Loucy (cell line): ENCODE measurements around the gene KRTAP10-1.

Experiments
- EZH2phosphoT487 ChIP-seq: fragments of 200-600 bp; IDR thresholded peaks from 2 replicates; pipeline ENCODE4 v1.6.1; 2018; ENCODE audit warnings: antibody characterized with exemption, mild to moderate bottlenecking, moderate library complexity, borderline replicate concordance
- TF ChIP-seq, protein P1 (sequence below): fragments of 200-600 bp; sonication (generic); conservative IDR thresholded peaks from 2 replicates; pipeline ENCODE4 v1.5.1; 2014; ENCODE audit warnings: mild to moderate bottlenecking, antibody characterized with exemption, low read length

GRCh38 chr21:44551340-44551961, 11.5 kb upstream of the KRTAP10-1 start, which contains the start of gene KRTAP10-2:
- TF ChIP-seq, protein P1, sequence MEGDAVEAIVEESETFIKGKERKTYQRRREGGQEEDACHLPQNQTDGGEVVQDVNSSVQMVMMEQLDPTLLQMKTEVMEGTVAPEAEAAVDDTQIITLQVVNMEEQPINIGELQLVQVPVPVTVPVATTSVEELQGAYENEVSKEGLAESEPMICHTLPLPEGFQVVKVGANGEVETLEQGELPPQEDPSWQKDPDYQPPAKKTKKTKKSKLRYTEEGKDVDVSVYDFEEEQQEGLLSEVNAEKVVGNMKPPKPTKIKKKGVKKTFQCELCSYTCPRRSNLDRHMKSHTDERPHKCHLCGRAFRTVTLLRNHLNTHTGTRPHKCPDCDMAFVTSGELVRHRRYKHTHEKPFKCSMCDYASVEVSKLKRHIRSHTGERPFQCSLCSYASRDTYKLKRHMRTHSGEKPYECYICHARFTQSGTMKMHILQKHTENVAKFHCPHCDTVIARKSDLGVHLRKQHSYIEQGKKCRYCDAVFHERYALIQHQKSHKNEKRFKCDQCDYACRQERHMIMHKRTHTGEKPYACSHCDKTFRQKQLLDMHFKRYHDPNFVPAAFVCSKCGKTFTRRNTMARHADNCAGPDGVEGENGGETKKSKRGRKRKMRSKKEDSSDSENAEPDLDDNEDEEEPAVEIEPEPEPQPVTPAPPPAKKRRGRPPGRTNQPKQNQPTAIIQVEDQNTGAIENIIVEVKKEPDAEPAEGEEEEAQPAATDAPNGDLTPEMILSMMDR: no peak
- no peak for TF ChIP-seq EZH2phosphoT487
